Measurements from ENCODE around the gene PCDHGA10.
"Not testable (repeated sequence)": the region's sequence is repeated elsewhere in the genome, so short reads cannot be mapped to it uniquely, and the experiment has no call there.

DNA sequence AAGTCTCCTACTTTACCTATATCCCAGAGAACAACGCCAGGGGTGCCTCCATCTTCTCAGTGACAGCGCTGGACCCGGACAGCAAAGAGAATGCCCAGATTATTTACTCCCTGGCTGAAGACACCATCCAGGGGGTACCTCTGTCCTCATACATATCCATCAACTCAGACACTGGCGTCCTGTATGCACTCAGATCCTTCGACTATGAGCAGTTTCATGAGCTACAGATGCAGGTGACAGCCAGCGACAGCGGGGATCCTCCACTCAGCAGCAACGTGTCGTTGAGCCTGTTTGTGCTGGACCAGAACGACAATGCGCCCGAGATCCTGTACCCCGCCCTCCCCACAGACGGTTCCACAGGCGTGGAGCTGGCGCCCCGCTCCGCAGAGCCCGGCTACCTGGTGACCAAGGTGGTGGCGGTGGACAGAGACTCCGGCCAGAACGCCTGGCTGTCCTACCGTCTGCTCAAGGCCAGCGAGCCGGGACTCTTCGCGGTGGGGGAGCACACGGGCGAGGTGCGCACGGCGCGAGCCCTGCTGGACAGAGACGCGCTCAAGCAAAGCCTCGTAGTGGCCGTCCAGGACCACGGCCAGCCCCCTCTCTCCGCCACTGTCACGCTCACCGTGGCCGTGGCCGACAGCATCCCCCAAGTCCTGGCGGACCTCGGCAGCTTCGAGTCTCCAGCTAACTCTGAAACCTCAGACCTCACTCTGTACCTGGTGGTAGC is 1.9 kb downstream of the PCDHGA10 start:
- TF ChIP-seq NFRKB (IDR thresholded peaks at IDR 0.05); BHLHE40 (IDR thresholded peaks at IDR 0.05; ENCODE audit: borderline replicate concordance); SP1 (IDR thresholded peaks at IDR 0.05); CTBP1 (IDR thresholded peaks at IDR 0.05; ENCODE audit: borderline replicate concordance); FOXA1 (IDR thresholded peaks at IDR 0.05): not testable (repeated sequence)
- TF ChIP-seq, protein P1, sequence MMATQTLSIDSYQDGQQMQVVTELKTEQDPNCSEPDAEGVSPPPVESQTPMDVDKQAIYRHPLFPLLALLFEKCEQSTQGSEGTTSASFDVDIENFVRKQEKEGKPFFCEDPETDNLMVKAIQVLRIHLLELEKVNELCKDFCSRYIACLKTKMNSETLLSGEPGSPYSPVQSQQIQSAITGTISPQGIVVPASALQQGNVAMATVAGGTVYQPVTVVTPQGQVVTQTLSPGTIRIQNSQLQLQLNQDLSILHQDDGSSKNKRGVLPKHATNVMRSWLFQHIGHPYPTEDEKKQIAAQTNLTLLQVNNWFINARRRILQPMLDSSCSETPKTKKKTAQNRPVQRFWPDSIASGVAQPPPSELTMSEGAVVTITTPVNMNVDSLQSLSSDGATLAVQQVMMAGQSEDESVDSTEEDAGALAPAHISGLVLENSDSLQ (IDR thresholded peaks at IDR 0.05), result not testable (repeated sequence)

Data from HEK293T (cell line).